MM.1S (cell line): ENCODE measurements around the gene VWA1.
"Not testable (repeated sequence)": the region's sequence is repeated elsewhere in the genome, so short reads cannot be mapped to it uniquely, and the experiment has no call there.

ENCODE experiments used
- DNase-seq: peaks from one replicate; pipeline ENCODE4 v3.0.0-alpha.2; 2015
- H2AFZ ChIP-seq: fragments of 300-600 bp; sonication (generic); 2 replicates; pipeline ENCODE4 v1.6.0; 2016; ENCODE audit warnings: antibody characterized with exemption, low read length
- H3F3A ChIP-seq: fragments of 300-600 bp; sonication (generic); 2 replicates; pipeline ENCODE4 v1.6.1; 2016; ENCODE audit warnings: mild to moderate bottlenecking, antibody characterized with exemption, low read length, moderate library complexity, mixed read lengths; ENCODE audit not compliant: insufficient read depth
- H3K27ac ChIP-seq: fragments of 300-600 bp; sonication (generic); 2 replicates; pipeline ENCODE4 v1.5.1; 2016; ENCODE audit warnings: mild to moderate bottlenecking, low read length
- H3K27me3 ChIP-seq: fragments of 300-600 bp; sonication (generic); replicated peaks from 2 replicates; pipeline ENCODE4 v1.6.0; 2016; ENCODE audit warnings: low read length; ENCODE audit not compliant: insufficient read depth
- H3K36me3 ChIP-seq: fragments of 300-600 bp; sonication (generic); replicated peaks from 2 replicates; pipeline ENCODE4 v1.6.1; 2016; ENCODE audit warnings: mild to moderate bottlenecking, low read length, mixed read lengths; ENCODE audit not compliant: insufficient read depth
- H3K4me1 ChIP-seq: fragments of 300-600 bp; sonication (generic); 2 replicates; pipeline ENCODE4 v1.6.1; 2016; ENCODE audit warnings: low read length, mixed read lengths
- H3K4me2 ChIP-seq: fragments of 300-600 bp; sonication (generic); 2 replicates; pipeline ENCODE4 v1.6.0; 2016; ENCODE audit warnings: low read depth, low read length
- H3K4me3 ChIP-seq: fragments of 300-600 bp; sonication (generic); 2 replicates; pipeline ENCODE4 v1.5.1; 2016; ENCODE audit warnings: low read length, mixed read lengths
- H3K79me2 ChIP-seq: fragments of 300-600 bp; sonication (generic); 2 replicates; pipeline ENCODE4 v1.6.1; 2016; ENCODE audit warnings: mixed run types, low read length, mixed read lengths
- H3K9ac ChIP-seq: fragments of 300-600 bp; sonication (generic); 2 replicates; pipeline ENCODE4 v1.6.1; 2016; ENCODE audit warnings: low read length, mixed read lengths
- H3K9me2 ChIP-seq: fragments of 300-600 bp; sonication (generic); replicated peaks from 2 replicates; pipeline ENCODE4 v1.6.1; 2016; ENCODE audit warnings: mild to moderate bottlenecking, low read length, mixed read lengths; ENCODE audit not compliant: insufficient read depth
- H3K9me3 ChIP-seq: fragments of 300-600 bp; sonication (generic); replicated peaks from 2 replicates; pipeline ENCODE4 v1.6.1; 2016; ENCODE audit warnings: mild to moderate bottlenecking, low read length, mixed read lengths; ENCODE audit not compliant: insufficient read depth
- H4K20me1 ChIP-seq: fragments of 300-600 bp; sonication (generic); 2 replicates; pipeline ENCODE4 v1.6.1; 2016; ENCODE audit warnings: mild to moderate bottlenecking, low read length, moderate library complexity, mixed read lengths; ENCODE audit not compliant: insufficient read depth
- CTCF ChIP-seq: fragments of 300-600 bp; sonication (generic); IDR thresholded peaks from 2 replicates; pipeline ENCODE4 v1.5.1; 2016; ENCODE audit warnings: antibody characterized with exemption, low read length, mixed read lengths
- EZH2 ChIP-seq: fragments of 300-600 bp; sonication (generic); optimal IDR thresholded peaks from 2 replicates; pipeline ENCODE3; 2017; ENCODE audit warnings: low read depth, mild to moderate bottlenecking, antibody characterized with exemption, low read length, mixed read lengths
- EZH2phosphoT487 ChIP-seq: fragments of 300-600 bp; sonication (generic); IDR thresholded peaks from 2 replicates; pipeline ENCODE4 v1.6.1; 2018; ENCODE audit warnings: antibody characterized with exemption, low read length

Gene VWA1

DNA sequence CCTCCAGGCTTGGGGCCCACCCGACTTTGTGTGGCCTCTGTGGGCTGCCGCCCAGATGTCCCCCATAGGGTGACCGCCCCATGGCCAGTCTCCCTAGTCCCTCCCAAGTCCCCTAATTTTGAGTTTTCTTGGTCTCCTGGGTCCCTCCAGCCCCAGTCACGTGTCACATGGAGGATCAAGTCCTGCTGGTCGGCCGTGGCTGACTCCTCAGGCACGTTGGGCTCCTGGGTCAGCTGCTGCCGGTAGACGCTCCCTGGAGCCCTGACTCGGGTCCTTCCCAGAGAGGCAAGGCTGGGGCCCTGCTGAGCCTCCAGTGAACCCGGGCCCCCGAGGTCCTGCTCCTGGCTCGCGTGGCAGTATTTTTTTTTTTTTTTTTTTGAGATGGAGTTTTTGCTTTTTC, 24.2 kb downstream of the VWA1 start:
- not testable (repeated sequence) for H3K4me2 ChIP-seq, H4K20me1 ChIP-seq, H3K4me3 ChIP-seq, H3K9me3 ChIP-seq, H2AFZ ChIP-seq, H3K27ac ChIP-seq, H3K9ac ChIP-seq, H3K4me1 ChIP-seq, H3K36me3 ChIP-seq, H3K9me2 ChIP-seq, DNase-seq
- peaks cover 13% of the 10 kb centered on the region; the same call in 1 of the 2 replicates for H3F3A ChIP-seq
- peaks cover 22% of the 10 kb centered on the region for H3K79me2 ChIP-seq
- H3K27me3 ChIP-seq = peaks cover 26% of the 10 kb centered on the region

DNA sequence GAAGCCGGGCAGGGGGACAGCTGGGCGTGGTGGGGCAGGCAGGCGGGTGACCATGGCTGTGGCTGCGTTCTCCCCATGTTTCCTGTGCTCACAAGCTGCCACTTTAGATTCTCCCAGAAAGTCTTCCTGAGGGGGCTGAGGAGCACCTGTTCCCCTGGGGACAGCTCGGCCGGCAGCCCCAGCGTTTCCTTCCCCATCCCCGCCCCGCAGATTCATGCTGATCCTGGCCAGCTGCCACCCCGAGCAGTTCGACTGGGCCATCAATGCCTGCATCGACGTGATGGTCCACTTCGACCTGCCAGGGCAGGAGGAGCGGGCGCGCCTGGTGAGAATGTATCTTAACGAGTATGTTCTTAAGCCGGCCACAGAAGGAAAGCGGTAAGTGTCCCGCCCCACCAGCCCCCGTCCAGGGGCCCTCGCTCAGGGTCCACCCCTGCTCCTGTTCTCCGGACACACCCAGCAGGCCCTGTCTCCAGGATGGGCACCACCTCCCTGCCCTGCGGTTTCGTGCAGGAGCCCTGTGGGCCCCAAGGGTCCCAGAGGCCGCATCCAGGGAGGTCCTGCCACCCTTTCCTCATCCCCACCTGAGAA, 25.1 kb downstream of the VWA1 start:
- no peak overlapping the region for H3K4me2 ChIP-seq
- peaks cover 20% of the 10 kb centered on the region for H3K27me3 ChIP-seq
- peaks cover 22% of the 10 kb centered on the region for H3K79me2 ChIP-seq
- no peak overlapping the region for H3K27ac ChIP-seq
- H3K9ac ChIP-seq = no peak overlapping the region
- H3K4me1 ChIP-seq = peaks cover 9% of the 10 kb centered on the region; the same call in 1 of the 2 replicates
- TF ChIP-seq EZH2phosphoT487 (no peak), EZH2 (no peak), CTCF (no peak)
- H4K20me1 ChIP-seq = no peaks in the 10 kb centered on the region
- peaks cover 13% of the 10 kb centered on the region; the same call in 1 of the 2 replicates for H3F3A ChIP-seq
- DNase-seq = no peak
- H3K36me3 ChIP-seq = no peaks in the 10 kb centered on the region
- no peak overlapping the region for H2AFZ ChIP-seq
- no peak overlapping the region for H3K4me3 ChIP-seq
- no peaks in the 10 kb centered on the region for H3K9me3 ChIP-seq
- H3K9me2 ChIP-seq = no peaks in the 10 kb centered on the region

DNA sequence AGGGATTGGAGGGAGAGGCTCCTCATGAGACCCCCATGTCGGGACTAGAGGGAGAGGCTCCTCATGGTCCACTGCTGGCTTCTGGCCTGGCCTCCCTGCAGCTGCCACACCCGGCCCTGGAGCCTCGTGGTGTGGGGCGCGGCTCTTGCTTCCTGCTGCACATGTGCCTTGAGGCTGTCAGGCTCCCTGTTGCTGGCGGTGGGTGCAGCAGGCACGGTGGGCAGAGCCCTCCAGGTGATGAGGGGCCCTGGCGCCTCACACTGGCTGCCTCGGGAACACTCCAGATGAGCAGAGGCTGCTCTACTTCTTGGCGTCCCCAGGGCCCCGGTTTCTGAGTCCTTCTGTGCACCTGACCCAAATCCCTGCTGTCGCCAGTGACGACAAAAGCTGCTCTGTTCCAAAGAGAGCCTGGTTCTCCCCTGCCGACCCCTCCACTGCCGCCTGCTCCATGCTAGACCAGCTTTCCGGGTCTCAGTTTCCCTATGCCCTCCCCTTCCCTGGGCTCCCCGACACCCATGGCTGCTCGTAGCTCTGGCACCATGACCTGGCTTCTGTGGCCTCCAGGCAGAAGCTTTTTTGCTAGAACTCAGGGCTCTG, 26.3 kb downstream of the VWA1 start:
- Histone ChIP-seq H3K9ac (peak overlapping the region; percentile 77), H3K27ac (peak overlapping the region; percentile 88), H3K27me3 (peaks cover 18% of the 10 kb centered on the region), H3K9me3 (no peaks in the 10 kb centered on the region), H3K4me2 (peak overlapping the region; percentile 96), H3K79me2 (peaks cover 29% of the 10 kb centered on the region), H4K20me1 (no peaks in the 10 kb centered on the region), H3K4me3 (peak overlapping the region; percentile 68), H3F3A (peaks cover 13% of the 10 kb centered on the region; the same call in 1 of the 2 replicates), H3K36me3 (no peaks in the 10 kb centered on the region), H2AFZ (peak overlapping the region; percentile 97), H3K9me2 (no peaks in the 10 kb centered on the region), H3K4me1 (peaks cover 9% of the 10 kb centered on the region; the same call in 1 of the 2 replicates)
- DNase-seq = peak; percentile 40
- TF ChIP-seq EZH2phosphoT487 (no peak), CTCF (peak; percentile 15; the same call in 1 of the 2 replicates)
